GM19468 (cell line): ENCODE measurements around the gene CHAC1.

Source experiments
- ATAC-seq: cut with Tn5 transposase; IDR thresholded peaks from one replicate; pipeline ENCODE4 v1.9.1; 2021; ENCODE audit warnings: mild to moderate bottlenecking, moderate library complexity, moderate number of reproducible peaks; ENCODE audit not compliant: unreplicated experiment; ENCODE audit errors: extremely low read depth

The CHAC1 gene

GRCh38 chr15:40922608-40923005 lies 30.7 kb upstream of the CHAC1 start:
- no peak for ATAC-seq

GRCh38 chr15:40923551-40923950 lies 29.7 kb upstream of the CHAC1 start:
- ATAC-seq, result no peak

GRCh38 chr15:40925495-40925862 lies 27.8 kb upstream of the CHAC1 start:
- ATAC-seq, result no peak

GRCh38 chr15:40925863-40926658 lies 27.2 kb upstream of the CHAC1 start:
- no peak for ATAC-seq

GRCh38 chr15:40926659-40927494 lies 26.4 kb upstream of the CHAC1 start:
- ATAC-seq, result no peak

GRCh38 chr15:40927495-40927872 lies 25.8 kb upstream of the CHAC1 start:
- ATAC-seq, result no peak

- ATAC-seq, result no peak
Observed at GRCh38 chr15:40927873-40928806, 25.1 kb upstream of the CHAC1 start.

- ATAC-seq, result no peak
Observed at GRCh38 chr15:40928821-40929659, 24.2 kb upstream of the CHAC1 start, which contains the start of gene DLL4. Gene DLL4, plus strand, starts transcription at chr15:40929340. Its CDS starts 329 bp downstream, at chr15:40929669.

GRCh38 chr15:40929660-40930429 lies 23.4 kb upstream of the CHAC1 start:
- ATAC-seq, result no peak

GRCh38 chr15:40930430-40931299 lies 22.6 kb upstream of the CHAC1 start:
- ATAC-seq, result no peak

GRCh38 chr15:40931300-40932142 lies 21.8 kb upstream of the CHAC1 start:
- no peak for ATAC-seq

- no peak for ATAC-seq
Observed at GRCh38 chr15:40932156-40932555, 21.1 kb upstream of the CHAC1 start.

- ATAC-seq, result no peak
Observed at GRCh38 chr15:40932649-40933516, 20.4 kb upstream of the CHAC1 start.

GRCh38 chr15:40933517-40933902 lies 19.8 kb upstream of the CHAC1 start:
- no peak for ATAC-seq

GRCh38 chr15:40934457-40934856 lies 18.8 kb upstream of the CHAC1 start:
- ATAC-seq, result no peak

- ATAC-seq, result no peak
Observed at GRCh38 chr15:40936234-40936708, 17.0 kb upstream of the CHAC1 start.
